HepG2 (cell line): ENCODE data around the gene USP35.

ENCODE experiments used
- ARID3A ChIP-seq: IDR thresholded peaks from 2 replicates; pipeline ENCODE4 v1.6.1; 2012; ENCODE audit warnings: low read depth, low read length, improper control_type of control experiment
- ATF2 ChIP-seq: sonication (generic); formaldehyde crosslinking; IDR thresholded peaks from 2 replicates; pipeline ENCODE4 v1.4.0; 2020; ENCODE audit warnings: missing genetic modification reagents
- CREB1 ChIP-seq, 2 experiments: fragments of 450-650 bp in 1 of 2; IDR thresholded peaks; 2 replicates each; pipeline ENCODE4 v1.6.1; 2016 to 2017; ENCODE audit warnings: control low read depth in 1 of 2, mild to moderate bottlenecking in 1 of 2, missing compliant biosample characterization in 1 of 2, missing genetic modification characterization in 1 of 2
- HCFC1 ChIP-seq: fragments of 150-350 bp; IDR thresholded peaks from 2 replicates; pipeline ENCODE4 v1.6.1; 2014; ENCODE audit warnings: low read depth, low read length
- MBD4 ChIP-seq: IDR thresholded peaks from 2 replicates; pipeline ENCODE4 v1.6.1; 2012; ENCODE audit warnings: low read length, inconsistent platforms, borderline replicate concordance
- MTA1 ChIP-seq: sonication (generic); formaldehyde crosslinking; IDR thresholded peaks from 2 replicates; pipeline ENCODE4 v1.4.0; 2020; ENCODE audit warnings: missing genetic modification reagents, mild to moderate bottlenecking, borderline replicate concordance
- MTF1 ChIP-seq: sonication (generic); formaldehyde crosslinking; IDR thresholded peaks from 2 replicates; pipeline ENCODE4 v1.5.0; 2020; ENCODE audit warnings: missing genetic modification reagents
- MYNN ChIP-seq: sonication (generic); formaldehyde crosslinking; IDR thresholded peaks from 2 replicates; pipeline ENCODE4 v1.4.0; 2020; ENCODE audit warnings: mild to moderate bottlenecking, low read depth, missing genetic modification reagents
- POLR2A ChIP-seq, 2 experiments: IDR thresholded peaks; 2 replicates each; pipeline ENCODE4 v1.6.1; 2011; ENCODE audit warnings: low read depth in 2 of 2, low read length in 2 of 2, mild to moderate bottlenecking in 1 of 2, moderate library complexity in 1 of 2; ENCODE audit not compliant: insufficient read depth in 1 of 2
- SP1 ChIP-seq, 2 experiments: fragments of 450-650 bp in 1 of 2; sonication (generic) in 1 of 2; formaldehyde crosslinking in 1 of 2; IDR thresholded peaks; 2 replicates each; pipeline versions ENCODE4 v1.4.0 to v1.6.1; 2016 to 2020; ENCODE audit warnings: missing genetic modification reagents in 1 of 2
- TF ChIP-seq, protein P1 (sequence below): sonication (generic); formaldehyde crosslinking; IDR thresholded peaks from 2 replicates; pipeline ENCODE4 v1.5.0; 2020; ENCODE audit warnings: mild to moderate bottlenecking, missing genetic modification reagents, moderate library complexity
- TF ChIP-seq, protein P2 (sequence below): IDR thresholded peaks from 2 replicates; pipeline ENCODE4 v1.6.1; 2012; ENCODE audit warnings: inconsistent platforms
- TF ChIP-seq, protein P3 (sequence below): sonication (generic); formaldehyde crosslinking; conservative IDR thresholded peaks from 2 replicates; pipeline ENCODE4 v1.8.0; 2022; ENCODE audit warnings: mild to moderate bottlenecking, moderate library complexity, missing genetic modification reagents

DNA sequence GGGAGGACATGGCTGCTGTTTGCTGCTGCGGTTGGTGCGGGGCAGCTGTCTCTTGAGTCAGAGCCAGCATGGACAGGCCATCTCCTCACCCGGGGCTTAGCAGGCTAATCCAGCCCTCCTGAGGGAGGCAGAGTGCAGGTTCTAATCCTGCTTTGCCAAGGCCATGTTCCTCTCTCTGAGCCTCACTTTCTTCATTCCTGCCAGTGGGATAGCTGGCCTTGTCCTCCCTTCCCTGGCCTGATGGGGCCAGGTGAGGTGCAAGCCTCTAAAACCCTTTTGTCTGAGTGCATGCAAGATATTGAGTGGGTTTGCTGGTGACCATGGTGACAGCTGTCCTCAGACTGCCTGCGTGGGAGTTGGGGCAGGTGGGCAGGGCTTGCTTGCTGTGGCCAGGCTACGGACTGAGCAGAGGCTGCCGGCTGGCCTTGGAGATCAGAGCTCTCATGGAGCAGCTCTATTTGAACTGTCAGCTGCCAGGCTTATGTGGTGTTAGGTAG is 3.6 kb downstream of the USP35 start:
- TF ChIP-seq, protein P1, sequence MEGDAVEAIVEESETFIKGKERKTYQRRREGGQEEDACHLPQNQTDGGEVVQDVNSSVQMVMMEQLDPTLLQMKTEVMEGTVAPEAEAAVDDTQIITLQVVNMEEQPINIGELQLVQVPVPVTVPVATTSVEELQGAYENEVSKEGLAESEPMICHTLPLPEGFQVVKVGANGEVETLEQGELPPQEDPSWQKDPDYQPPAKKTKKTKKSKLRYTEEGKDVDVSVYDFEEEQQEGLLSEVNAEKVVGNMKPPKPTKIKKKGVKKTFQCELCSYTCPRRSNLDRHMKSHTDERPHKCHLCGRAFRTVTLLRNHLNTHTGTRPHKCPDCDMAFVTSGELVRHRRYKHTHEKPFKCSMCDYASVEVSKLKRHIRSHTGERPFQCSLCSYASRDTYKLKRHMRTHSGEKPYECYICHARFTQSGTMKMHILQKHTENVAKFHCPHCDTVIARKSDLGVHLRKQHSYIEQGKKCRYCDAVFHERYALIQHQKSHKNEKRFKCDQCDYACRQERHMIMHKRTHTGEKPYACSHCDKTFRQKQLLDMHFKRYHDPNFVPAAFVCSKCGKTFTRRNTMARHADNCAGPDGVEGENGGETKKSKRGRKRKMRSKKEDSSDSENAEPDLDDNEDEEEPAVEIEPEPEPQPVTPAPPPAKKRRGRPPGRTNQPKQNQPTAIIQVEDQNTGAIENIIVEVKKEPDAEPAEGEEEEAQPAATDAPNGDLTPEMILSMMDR (CRISPR knock-in tag) = no peak
- no peak for TF ChIP-seq HCFC1
- no peak for TF ChIP-seq POLR2A (IDR thresholded peaks at IDR 0.05; ENCODE audit: insufficient read depth in 1 of 2, low read depth in 2 of 2, low read length in 2 of 2)
- no peak for TF ChIP-seq MBD4
- no peak for TF ChIP-seq ATF2 (CRISPR knock-in tag)
- TF ChIP-seq MTA1 (CRISPR knock-in tag) = no peak
- no peak for TF ChIP-seq MTF1 (CRISPR knock-in tag)
- no peak for TF ChIP-seq SP1 (IDR thresholded peaks at IDR 0.05)
- no peak for TF ChIP-seq SP1 (CRISPR knock-in tag; IDR thresholded peaks at IDR 0.05)
- TF ChIP-seq, protein P2, sequence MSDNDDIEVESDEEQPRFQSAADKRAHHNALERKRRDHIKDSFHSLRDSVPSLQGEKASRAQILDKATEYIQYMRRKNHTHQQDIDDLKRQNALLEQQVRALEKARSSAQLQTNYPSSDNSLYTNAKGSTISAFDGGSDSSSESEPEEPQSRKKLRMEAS = no peak
- no peak for TF ChIP-seq MYNN (CRISPR knock-in tag)
- TF ChIP-seq, protein P3, sequence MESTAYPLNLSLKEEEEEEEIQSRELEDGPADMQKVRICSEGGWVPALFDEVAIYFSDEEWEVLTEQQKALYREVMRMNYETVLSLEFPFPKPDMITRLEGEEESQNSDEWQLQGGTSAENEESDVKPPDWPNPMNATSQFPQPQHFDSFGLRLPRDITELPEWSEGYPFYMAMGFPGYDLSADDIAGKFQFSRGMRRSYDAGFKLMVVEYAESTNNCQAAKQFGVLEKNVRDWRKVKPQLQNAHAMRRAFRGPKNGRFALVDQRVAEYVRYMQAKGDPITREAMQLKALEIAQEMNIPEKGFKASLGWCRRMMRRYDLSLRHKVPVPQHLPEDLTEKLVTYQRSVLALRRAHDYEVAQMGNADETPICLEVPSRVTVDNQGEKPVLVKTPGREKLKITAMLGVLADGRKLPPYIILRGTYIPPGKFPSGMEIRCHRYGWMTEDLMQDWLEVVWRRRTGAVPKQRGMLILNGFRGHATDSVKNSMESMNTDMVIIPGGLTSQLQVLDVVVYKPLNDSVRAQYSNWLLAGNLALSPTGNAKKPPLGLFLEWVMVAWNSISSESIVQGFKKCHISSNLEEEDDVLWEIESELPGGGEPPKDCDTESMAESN = no peak
- TF ChIP-seq ARID3A = no peak
- no peak for TF ChIP-seq CREB1 (IDR thresholded peaks at IDR 0.05)
- TF ChIP-seq CREB1 (CRISPR knock-in tag; IDR thresholded peaks at IDR 0.05) = no peak
